Effector memory CD4-positive, alpha-beta T cell (primary cell): ENCODE results near the gene ARHGAP10.

Experiments used
- DNase-seq, 3 donors: peaks; one replicate each; pipeline ENCODE4 v3.0.0-alpha.2; 2020
- H3K27ac ChIP-seq: 2 replicates; pipeline ENCODE4 v1.7.0; 2013; ENCODE audit warnings: mild to moderate bottlenecking, low read length, moderate library complexity; ENCODE audit not compliant: insufficient read depth, poor library complexity, severe bottlenecking
- H3K27me3 ChIP-seq: replicated peaks from 2 replicates; pipeline ENCODE4 v1.7.0; 2013; ENCODE audit warnings: mild to moderate bottlenecking, low read length; ENCODE audit not compliant: insufficient read depth, control insufficient read depth, poor library complexity, severe bottlenecking
- H3K36me3 ChIP-seq: 2 replicates; pipeline ENCODE4 v1.7.0; 2013; ENCODE audit warnings: mild to moderate bottlenecking, low read length, moderate library complexity; ENCODE audit not compliant: control insufficient read depth, insufficient read depth
- H3K4me1 ChIP-seq: 2 replicates; pipeline ENCODE4 v1.7.0; 2013; ENCODE audit warnings: low read length, mild to moderate bottlenecking; ENCODE audit not compliant: control insufficient read depth, insufficient read depth, poor library complexity, severe bottlenecking
- H3K4me3 ChIP-seq: 2 replicates; pipeline ENCODE4 v1.7.0; 2013; ENCODE audit warnings: low read length, low read depth, mild to moderate bottlenecking; ENCODE audit not compliant: insufficient read depth, poor library complexity, severe bottlenecking
- H3K9me3 ChIP-seq: 2 replicates; pipeline ENCODE4 v1.7.0; 2013; ENCODE audit warnings: mild to moderate bottlenecking, low read length, moderate library complexity; ENCODE audit not compliant: control insufficient read depth

Gene ARHGAP10

GRCh38 chr4:147831551-147832171 is 99.8 kb downstream of the ARHGAP10 start:
- Histone ChIP-seq H3K4me1 (no peaks in the 10 kb centered on the region), H3K9me3 (no peaks in the 10 kb centered on the region), H3K27me3 (no peaks in the 10 kb centered on the region), H3K4me3 (no peak overlapping the region), H3K36me3 (no peaks in the 10 kb centered on the region), H3K27ac (no peak overlapping the region)
- DNase-seq, result no peak

DNA sequence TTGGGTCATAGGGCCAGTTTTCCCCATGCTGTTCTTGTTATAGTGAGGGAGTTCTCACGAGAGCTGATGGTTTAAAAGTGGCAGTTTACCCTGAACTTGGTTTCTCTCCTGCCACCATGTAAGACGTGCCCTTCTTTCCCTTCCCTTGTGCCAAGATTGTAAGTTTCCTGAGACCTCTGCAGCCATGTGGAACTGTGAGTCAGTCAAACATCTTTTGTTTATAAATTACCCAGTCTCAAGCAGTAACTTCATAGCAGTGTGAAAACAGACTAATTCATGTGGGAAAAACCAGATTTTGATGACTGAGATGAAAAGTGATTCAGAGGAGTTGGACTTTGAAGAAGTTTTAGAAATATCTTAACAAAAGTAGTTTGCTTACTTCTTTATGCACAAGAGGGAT is 101.4 kb downstream of the ARHGAP10 start:
- no peaks in the 10 kb centered on the region for H3K36me3 ChIP-seq
- H3K27ac ChIP-seq, result no peak overlapping the region
- no peaks in the 10 kb centered on the region for H3K4me1 ChIP-seq
- no peaks in the 10 kb centered on the region for H3K27me3 ChIP-seq
- H3K4me3 ChIP-seq, result no peak overlapping the region
- H3K9me3 ChIP-seq, result no peaks in the 10 kb centered on the region
- DNase-seq, result no peak

DNA sequence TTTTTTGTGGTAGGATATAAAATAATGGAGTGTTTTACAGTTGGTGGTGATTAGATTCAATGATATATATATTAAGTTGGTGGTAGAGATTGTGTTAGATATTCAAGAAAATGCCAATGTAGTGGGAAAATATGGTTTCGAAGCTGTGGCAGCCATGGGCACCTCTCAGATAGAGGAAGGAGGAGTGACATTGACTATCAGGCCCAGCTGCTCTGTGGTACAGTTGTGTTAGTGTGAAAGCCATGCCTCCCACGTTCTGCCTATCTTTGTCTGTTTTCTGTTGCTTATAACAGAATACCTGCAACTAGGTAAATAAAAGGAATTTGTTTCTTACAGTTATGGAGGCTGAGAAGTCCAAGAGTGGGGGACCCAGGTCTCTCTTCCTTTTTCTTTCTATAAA is 101.9 kb downstream of the ARHGAP10 start:
- DNase-seq, result no peak
- H3K4me3 ChIP-seq, result no peak overlapping the region
- no peak overlapping the region for H3K27ac ChIP-seq
- H3K9me3 ChIP-seq, result no peaks in the 10 kb centered on the region
- no peaks in the 10 kb centered on the region for H3K4me1 ChIP-seq
- H3K36me3 ChIP-seq, result no peaks in the 10 kb centered on the region
- H3K27me3 ChIP-seq, result no peaks in the 10 kb centered on the region

DNA sequence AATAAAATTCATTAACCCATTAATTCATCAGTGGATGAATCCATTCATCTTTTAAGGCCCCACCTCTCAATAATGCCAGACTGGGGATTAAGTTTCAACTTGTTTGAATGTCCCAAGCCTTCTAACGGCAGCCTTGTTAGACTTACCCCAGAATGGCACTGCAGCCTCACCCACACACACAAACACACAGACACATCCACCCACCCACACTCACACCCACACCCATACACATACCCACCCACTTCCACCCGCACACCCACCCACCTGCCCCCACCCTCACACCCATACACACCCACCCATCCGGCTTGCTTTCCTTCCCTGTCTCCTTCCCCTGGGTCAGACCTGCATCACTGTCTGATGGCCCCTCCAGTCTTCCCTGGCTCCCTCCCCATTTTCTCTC is 102.6 kb downstream of the ARHGAP10 start:
- Histone ChIP-seq H3K27me3 (no peaks in the 10 kb centered on the region), H3K4me1 (no peaks in the 10 kb centered on the region), H3K9me3 (no peaks in the 10 kb centered on the region), H3K36me3 (no peaks in the 10 kb centered on the region), H3K27ac (no peak overlapping the region), H3K4me3 (no peak overlapping the region)
- no peak for DNase-seq

GRCh38 chr4:147836807-147837206 is 104.9 kb downstream of the ARHGAP10 start:
- Histone ChIP-seq H3K4me1 (no peaks in the 10 kb centered on the region), H3K36me3 (no peaks in the 10 kb centered on the region), H3K9me3 (no peaks in the 10 kb centered on the region), H3K4me3 (no peak overlapping the region), H3K27ac (no peak overlapping the region), H3K27me3 (no peaks in the 10 kb centered on the region)
- no peak for DNase-seq

- no peak for DNase-seq
- H3K9me3 ChIP-seq, result no peaks in the 10 kb centered on the region
- no peak overlapping the region for H3K4me3 ChIP-seq
- no peaks in the 10 kb centered on the region for H3K36me3 ChIP-seq
- H3K27ac ChIP-seq, result no peak overlapping the region
- H3K27me3 ChIP-seq, result no peaks in the 10 kb centered on the region
- no peaks in the 10 kb centered on the region for H3K4me1 ChIP-seq
Measured at GRCh38 chr4:147837435-147837834, 105.5 kb downstream of the ARHGAP10 start.

DNA sequence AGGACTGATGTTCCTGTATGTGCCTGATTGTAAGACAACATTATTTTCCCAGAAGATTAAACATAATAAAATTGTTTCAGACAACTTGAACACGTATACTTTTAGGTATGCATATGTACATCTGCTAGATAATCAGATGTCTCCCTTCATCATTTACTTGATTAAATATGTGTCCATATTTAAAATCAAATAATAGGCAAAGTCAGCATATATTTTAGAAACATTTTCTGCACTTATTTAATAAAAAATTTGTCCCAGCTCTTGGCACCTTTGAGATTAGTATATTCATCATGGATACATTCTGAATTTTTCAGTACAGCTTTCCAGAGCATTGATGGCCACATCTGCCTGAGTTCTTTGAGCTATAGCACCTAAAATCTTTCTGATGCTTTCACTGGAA is 106.0 kb downstream of the ARHGAP10 start:
- Histone ChIP-seq H3K4me3 (no peak overlapping the region), H3K9me3 (no peaks in the 10 kb centered on the region), H3K36me3 (no peaks in the 10 kb centered on the region), H3K27me3 (no peaks in the 10 kb centered on the region), H3K4me1 (no peaks in the 10 kb centered on the region), H3K27ac (no peak overlapping the region)
- DNase-seq, result no peak

DNA sequence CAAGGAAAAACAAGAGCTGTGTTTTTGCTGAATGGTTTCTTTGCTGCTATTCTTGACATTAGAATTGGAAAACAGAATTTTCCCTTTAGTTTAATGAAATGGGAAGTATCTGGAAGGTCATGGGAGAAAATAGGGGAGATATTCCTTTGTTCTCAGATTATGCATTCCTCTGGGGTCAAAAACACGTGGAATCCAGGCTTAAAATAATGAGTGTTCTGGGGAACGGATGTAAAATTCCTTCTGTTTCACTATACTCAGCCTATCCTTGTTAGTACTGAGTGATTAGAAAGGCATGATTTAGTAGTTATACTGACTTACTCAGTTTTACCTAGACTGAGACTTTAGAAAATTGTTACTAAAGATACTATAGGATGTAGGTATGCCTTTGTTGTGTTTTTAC is 107.3 kb downstream of the ARHGAP10 start:
- DNase-seq, result no peak
- Histone ChIP-seq H3K4me3 (no peak overlapping the region), H3K27me3 (no peaks in the 10 kb centered on the region), H3K36me3 (no peaks in the 10 kb centered on the region), H3K4me1 (no peaks in the 10 kb centered on the region), H3K27ac (no peak overlapping the region), H3K9me3 (no peaks in the 10 kb centered on the region)

DNA sequence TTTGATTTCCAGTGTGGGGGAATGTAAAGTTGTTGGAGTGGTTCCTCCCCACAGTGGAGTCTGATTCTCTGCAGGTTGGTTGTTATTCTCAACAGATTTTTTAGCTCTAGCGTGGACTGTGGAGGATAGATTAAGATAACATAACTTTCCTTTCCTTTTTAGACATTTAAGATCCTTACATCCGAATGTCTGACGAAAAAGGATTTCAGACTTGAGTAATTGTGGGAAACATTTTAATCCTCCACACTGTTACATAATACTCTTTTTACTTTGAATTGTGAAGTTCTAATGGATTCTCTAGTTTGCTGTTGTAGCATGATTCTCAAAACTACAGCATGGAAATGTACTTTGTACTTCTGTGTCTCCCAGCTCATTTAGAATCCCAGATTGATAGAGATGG is 107.8 kb downstream of the ARHGAP10 start:
- no peak for DNase-seq
- Histone ChIP-seq H3K36me3 (no peaks in the 10 kb centered on the region), H3K9me3 (no peaks in the 10 kb centered on the region), H3K4me1 (no peaks in the 10 kb centered on the region), H3K27me3 (no peaks in the 10 kb centered on the region), H3K27ac (no peak overlapping the region), H3K4me3 (no peak overlapping the region)

DNA sequence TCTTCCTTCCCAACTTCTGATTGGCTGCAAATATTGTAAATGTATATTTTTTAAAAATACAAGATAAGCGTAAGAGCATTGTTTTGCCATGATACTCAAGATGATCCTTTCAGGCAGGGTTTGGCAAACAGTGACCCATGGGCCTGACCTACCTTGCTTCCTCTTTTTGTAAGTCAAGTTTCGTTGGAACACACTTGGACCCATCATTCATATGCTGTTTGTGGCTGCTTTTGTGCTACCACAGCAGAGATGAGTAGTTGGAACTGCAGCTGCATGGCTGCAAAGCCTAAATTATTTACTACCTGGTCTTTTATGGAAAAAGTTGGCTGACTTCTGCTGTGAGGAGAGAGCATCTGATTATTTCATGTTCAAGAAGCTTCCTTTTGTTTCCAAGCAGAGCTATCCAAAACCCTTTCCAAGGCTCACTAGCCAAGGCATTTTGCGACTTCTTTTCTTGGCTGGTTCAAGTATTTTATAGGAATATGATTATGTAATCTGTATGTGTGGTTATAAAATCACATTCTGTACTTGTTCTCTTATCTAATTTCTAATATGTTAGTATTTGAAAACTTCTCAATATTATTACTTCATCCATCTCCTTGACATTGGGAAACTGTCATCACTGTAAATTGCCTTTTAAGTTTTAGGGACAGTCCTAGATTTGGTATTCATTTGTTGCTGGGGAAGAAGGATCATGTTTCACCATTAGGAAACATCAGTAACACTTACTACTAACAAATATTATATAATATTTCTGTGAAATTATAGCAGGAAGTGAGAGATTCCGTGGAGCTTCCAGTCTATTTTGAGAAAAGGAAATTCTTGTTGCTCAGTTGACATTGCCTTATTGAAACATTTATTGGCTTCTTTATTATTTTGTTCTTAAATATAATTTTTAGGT is 109.2 kb downstream of the ARHGAP10 start:
- no peaks in the 10 kb centered on the region for H3K36me3 ChIP-seq
- no peaks in the 10 kb centered on the region for H3K27me3 ChIP-seq
- no peak overlapping the region for H3K4me3 ChIP-seq
- H3K9me3 ChIP-seq, result no peaks in the 10 kb centered on the region
- H3K4me1 ChIP-seq, result no peaks in the 10 kb centered on the region
- no peak overlapping the region for H3K27ac ChIP-seq
- no peak for DNase-seq
